CD14-positive monocyte (primary cell): ENCODE measurements around the gene ATRN. TPM values are rescaled to one million over a fixed set of nuclear protein-coding genes. Genes with fewer than 3 reads are reported as not detected.
A peak's percentile ranks its signal among the peaks of the same experiment; 100 is the strongest.

Source experiments
- DNase-seq, 3 donors: peaks; one replicate each; pipeline ENCODE4 v3.0.0-alpha.2; 2011 to 2022
- H2AFZ ChIP-seq: 2 replicates; pipeline ENCODE4 v1.6.0; 2012; ENCODE audit warnings: mild to moderate bottlenecking, low read depth, low read length, inconsistent platforms; ENCODE audit not compliant: insufficient read depth, poor library complexity, severe bottlenecking
- H3K27ac ChIP-seq, 2 donors: 1 replicate in 1 of 2; 2 replicates in 1 of 2; pipeline ENCODE4 v1.5.1; 2012 to 2013; ENCODE audit warnings: low read length in 2 of 2, control low read depth in 1 of 2, inconsistent platforms in 1 of 2, low read depth in 1 of 2, mild to moderate bottlenecking in 1 of 2
- H3K27me3 ChIP-seq, 2 donors: one replicate each; pipeline versions ENCODE4 v1.6.0 to v1.6.1; 2011 to 2013; ENCODE audit warnings: low read length in 2 of 2; ENCODE audit not compliant: control insufficient read depth in 2 of 2, insufficient read depth in 2 of 2
- H3K36me3 ChIP-seq, 2 donors: replicated peaks in 1 of 2; 1 replicate in 1 of 2; 2 replicates in 1 of 2; pipeline versions ENCODE4 v1.5.1 to v1.6.1; 2012 to 2013; ENCODE audit warnings: low read length in 2 of 2, control low read depth in 1 of 2, inconsistent platforms in 1 of 2, mild to moderate bottlenecking in 1 of 2; ENCODE audit not compliant: insufficient read depth in 2 of 2, control insufficient read depth in 1 of 2
- H3K4me1 ChIP-seq, 2 donors: 1 replicate in 1 of 2; 2 replicates in 1 of 2; pipeline versions ENCODE4 v1.5.1 to v1.6.1; 2012 to 2013; ENCODE audit warnings: low read length in 2 of 2, control low read depth in 1 of 2, inconsistent platforms in 1 of 2, mild to moderate bottlenecking in 1 of 2, moderate library complexity in 1 of 2; ENCODE audit not compliant: insufficient read depth in 2 of 2, control insufficient read depth in 1 of 2
- H3K4me2 ChIP-seq: replicated peaks from 2 replicates; pipeline ENCODE3; 2012; ENCODE audit warnings: low read length, moderate library complexity, mild to moderate bottlenecking; ENCODE audit not compliant: poor library complexity, severe bottlenecking; ENCODE audit errors: extremely low read depth
- H3K4me3 ChIP-seq, 3 experiments: fragments of 200-600 bp in 1 of 3; sonication (generic) in 1 of 3; replicated peaks in 1 of 3; 1 replicate in 2 of 3; 2 replicates in 1 of 3; pipeline ENCODE4 v1.5.1; 2011 to 2013; ENCODE audit warnings: low read length in 3 of 3, mild to moderate bottlenecking in 3 of 3, control low read depth in 2 of 3, low read depth in 2 of 3, inconsistent platforms in 1 of 3, moderate library complexity in 1 of 3
- H3K79me2 ChIP-seq: 2 replicates; pipeline ENCODE4 v1.6.0; 2012; ENCODE audit warnings: mild to moderate bottlenecking, control low read depth, inconsistent platforms, low read length, moderate library complexity; ENCODE audit not compliant: insufficient read depth
- H3K9ac ChIP-seq: 2 replicates; pipeline ENCODE4 v1.6.0; 2017; ENCODE audit warnings: low read length, mild to moderate bottlenecking; ENCODE audit not compliant: insufficient read depth, poor library complexity, severe bottlenecking
- H3K9me3 ChIP-seq, 2 donors: replicated peaks in 1 of 2; 1 replicate in 1 of 2; 2 replicates in 1 of 2; pipeline versions ENCODE4 v1.5.1 to v1.6.1; 2012 to 2013; ENCODE audit warnings: low read length in 2 of 2, control low read depth in 1 of 2; ENCODE audit not compliant: control insufficient read depth in 1 of 2, insufficient read depth in 1 of 2
- H4K20me1 ChIP-seq: 2 replicates; pipeline ENCODE4 v1.6.0; 2012; ENCODE audit warnings: mild to moderate bottlenecking, low read length, control low read depth, moderate library complexity; ENCODE audit not compliant: insufficient read depth
- H3K27ac Mint-ChIP-seq, 7 donors: one replicate each; pipeline ENCODE4 v1.8.0; 2020; ENCODE audit warnings: mild to moderate bottlenecking in 7 of 7, mixed read lengths in 7 of 7, moderate library complexity in 6 of 7, inconsistent platforms in 2 of 7
- H3K27me3 Mint-ChIP-seq, 3 donors: one replicate each; pipeline ENCODE4 v1.8.0; 2021 to 2022; ENCODE audit warnings: low read depth in 3 of 3, mild to moderate bottlenecking in 3 of 3, mixed read lengths in 3 of 3, moderate library complexity in 3 of 3, inconsistent platforms in 1 of 3
- H3K36me3 Mint-ChIP-seq, 2 donors: one replicate each; pipeline ENCODE4 v1.8.0; 2020; ENCODE audit warnings: mixed read lengths in 2 of 2, inconsistent platforms in 1 of 2, mild to moderate bottlenecking in 1 of 2
- H3K4me1 Mint-ChIP-seq: one replicate; pipeline ENCODE4 v1.8.0; 2020; ENCODE audit warnings: mild to moderate bottlenecking, mixed read lengths
- H3K4me3 Mint-ChIP-seq, 2 donors: one replicate each; pipeline ENCODE4 v1.8.0; 2020; ENCODE audit warnings: mild to moderate bottlenecking in 2 of 2, mixed read lengths in 2 of 2, moderate library complexity in 1 of 2
- H3K9me3 Mint-ChIP-seq, 7 donors: one replicate each; pipeline ENCODE4 v1.8.0; 2020 to 2022; ENCODE audit warnings: mixed read lengths in 7 of 7, mild to moderate bottlenecking in 6 of 7, moderate library complexity in 6 of 7, inconsistent platforms in 2 of 7
- WGBS: methylation state at CpG from one replicate; pipeline ENCODE4 v1.1.5; 2013; ENCODE audit warnings: missing lambda C conversion rate; ENCODE audit not compliant: insufficient coverage; 5-methylcytosine and 5-hydroxymethylcytosine counted together
- intact Hi-C, 2 donors: fragments of 100-400 bp; cut with micrococcal nuclease; formaldehyde crosslinking; loops; one replicate each; pipeline versions ENCODE4 v1.15.0 to v1.15.1; 2023
- polyA plus RNA-seq, 3 donors: library from polyadenylated mRNA; depleted of rRNA in 1 of 3; unstranded in 2 of 3; stranded (reverse) in 1 of 3; fragments of 300-500 nt in 2 of 3; fragments of >200 nt in 1 of 3; fragmentation: Illumina TruSeq in 2 of 3; gene quantifications; 1 replicate in 2 of 3; 2 replicates in 1 of 3; pipeline ENCODE4 v1.2.3, GENCODE V29; 2012 to 2021
- TF ChIP-seq, protein P1 (sequence below): fragments of 200-600 bp; IDR thresholded peaks from one replicate; pipeline ENCODE4 v1.8.0; 2022; ENCODE audit warnings: antibody characterized with exemption, mild to moderate bottlenecking

The ATRN gene
- polyA plus RNA-seq, 3 donors: 10.2 to 17.4 (median 11.5) TPM

GRCh38 chr20:3430376-3431069 lies 40.3 kb upstream of the ATRN start:
- Mint-ChIP-seq H3K27ac (peak overlapping the region; percentile 91 to 98 (median 97)), H3K4me1 (peaks cover 53% of the 10 kb centered on the region), H3K27me3 (peaks cover 0 to 6% (median 1%) of the 10 kb centered on the region in 3 donors), H3K9me3 (peaks cover 0 to 2% (median 0%) of the 10 kb centered on the region in 7 donors), H3K36me3 (no peaks in the 10 kb centered on the region), H3K4me3 (peak overlapping the region; percentile 55 to 88)
- Histone ChIP-seq H3K9me3 (no peaks in the 10 kb centered on the region), H3K4me3 (peak overlapping the region; percentile 8 to 48 (median 23)), H4K20me1 (no peaks in the 10 kb centered on the region), H3K9ac (peak overlapping the region; percentile 57), H3K79me2 (no peaks in the 10 kb centered on the region), H3K4me2 (peak overlapping the region; percentile 62), H2AFZ (peak overlapping the region; percentile 72), H3K27ac (peak overlapping the region; percentile 75 to 92), H3K27me3 (no peaks in the 10 kb centered on the region), H3K36me3 (no peaks in the 10 kb centered on the region), H3K4me1 (peaks cover 47 to 49% of the 10 kb centered on the region in 2 donors)
- intact Hi-C loops: no loop called here
- TF ChIP-seq, protein P1, sequence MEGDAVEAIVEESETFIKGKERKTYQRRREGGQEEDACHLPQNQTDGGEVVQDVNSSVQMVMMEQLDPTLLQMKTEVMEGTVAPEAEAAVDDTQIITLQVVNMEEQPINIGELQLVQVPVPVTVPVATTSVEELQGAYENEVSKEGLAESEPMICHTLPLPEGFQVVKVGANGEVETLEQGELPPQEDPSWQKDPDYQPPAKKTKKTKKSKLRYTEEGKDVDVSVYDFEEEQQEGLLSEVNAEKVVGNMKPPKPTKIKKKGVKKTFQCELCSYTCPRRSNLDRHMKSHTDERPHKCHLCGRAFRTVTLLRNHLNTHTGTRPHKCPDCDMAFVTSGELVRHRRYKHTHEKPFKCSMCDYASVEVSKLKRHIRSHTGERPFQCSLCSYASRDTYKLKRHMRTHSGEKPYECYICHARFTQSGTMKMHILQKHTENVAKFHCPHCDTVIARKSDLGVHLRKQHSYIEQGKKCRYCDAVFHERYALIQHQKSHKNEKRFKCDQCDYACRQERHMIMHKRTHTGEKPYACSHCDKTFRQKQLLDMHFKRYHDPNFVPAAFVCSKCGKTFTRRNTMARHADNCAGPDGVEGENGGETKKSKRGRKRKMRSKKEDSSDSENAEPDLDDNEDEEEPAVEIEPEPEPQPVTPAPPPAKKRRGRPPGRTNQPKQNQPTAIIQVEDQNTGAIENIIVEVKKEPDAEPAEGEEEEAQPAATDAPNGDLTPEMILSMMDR: no peak
- DNase-seq: peak; percentile 75 to 86 (median 80)
- 8% methylated on average over 11 of the region's 14 CpGs for WGBS

- H3K36me3 Mint-ChIP-seq: no peaks in the 10 kb centered on the region
- H3K27me3 Mint-ChIP-seq: peaks cover 0 to 6% (median 1%) of the 10 kb centered on the region in 3 donors
- H3K27me3 ChIP-seq: no peaks in the 10 kb centered on the region
- 100% methylated on average over 2 of the region's 4 CpGs for WGBS
- H3K9me3 Mint-ChIP-seq: peaks cover 0 to 2% (median 0%) of the 10 kb centered on the region in 7 donors
- H3K4me1 ChIP-seq: peaks cover 47 to 49% of the 10 kb centered on the region in 2 donors
- no peaks in the 10 kb centered on the region for H4K20me1 ChIP-seq
- peak overlapping the region; percentile 91 to 98 (median 97) for H3K27ac Mint-ChIP-seq
- H3K79me2 ChIP-seq: no peaks in the 10 kb centered on the region
- peak overlapping the region; percentile 57 for H3K9ac ChIP-seq
- H3K36me3 ChIP-seq: no peaks in the 10 kb centered on the region
- DNase-seq: no peak
- TF ChIP-seq, protein P1: no peak
- peak overlapping the region; percentile 62 for H3K4me2 ChIP-seq
- peak overlapping the region; percentile 72 for H2AFZ ChIP-seq
- no peaks in the 10 kb centered on the region for H3K9me3 ChIP-seq
- H3K27ac ChIP-seq: peak overlapping the region; percentile 52 to 92
- peak overlapping the region in 1 of 3 experiments; percentile 48 for H3K4me3 ChIP-seq
- intact Hi-C loops: no loop called here
- H3K4me1 Mint-ChIP-seq: peaks cover 53% of the 10 kb centered on the region
- H3K4me3 Mint-ChIP-seq: peak overlapping the region; percentile 55 to 88
Observed at GRCh38 chr20:3431109-3431508, 39.7 kb upstream of the ATRN start.
